Left forelimb (tissue), 1 donor: ENCODE data around the gene CCDC177.

Experiments
- DNase-seq: peaks from one replicate; pipeline ENCODE4 v3.0.0-alpha.2; 2018; ENCODE audit warnings: low spot score

Gene CCDC177

DNA sequence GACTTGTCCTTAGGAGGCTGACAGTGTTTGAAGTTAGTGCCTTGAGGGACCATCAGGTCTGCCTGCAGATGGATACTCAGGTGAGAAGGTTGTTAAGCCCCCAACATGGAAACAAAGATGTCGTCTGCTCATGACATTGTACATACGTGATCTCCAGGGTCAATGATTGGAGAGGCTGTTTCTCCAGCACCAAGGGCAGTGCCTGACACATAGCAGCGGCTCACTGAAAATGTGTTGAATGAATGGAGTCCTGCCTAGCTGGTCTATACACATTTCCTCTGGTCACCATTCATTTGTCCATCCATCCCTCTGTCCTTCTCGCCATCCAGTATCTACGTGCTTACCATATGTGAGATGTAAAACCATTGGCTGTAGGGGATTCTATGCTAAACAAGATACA, 7.1 kb downstream of the CCDC177 start:
- no peak for DNase-seq

DNA sequence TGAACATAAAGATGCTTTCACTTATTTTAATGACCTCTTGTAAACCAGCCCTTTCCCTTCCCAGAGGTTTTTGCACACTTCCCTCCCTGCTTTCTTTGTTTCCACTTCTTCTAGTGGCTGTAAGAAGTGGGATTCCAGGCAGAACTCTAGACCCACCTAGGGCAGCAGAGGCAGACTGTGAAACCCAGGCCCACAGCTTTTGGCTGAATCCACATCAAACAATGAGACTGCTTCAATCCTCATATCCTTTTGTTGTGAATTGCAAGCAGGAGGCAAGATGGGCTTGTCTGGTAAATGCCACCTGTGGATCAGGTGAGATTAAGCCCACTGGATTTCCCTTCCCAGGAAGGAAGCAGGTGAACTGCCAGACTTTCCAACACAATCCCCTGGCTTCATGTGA, 12.8 kb downstream of the CCDC177 start:
- DNase-seq, result no peak

DNA sequence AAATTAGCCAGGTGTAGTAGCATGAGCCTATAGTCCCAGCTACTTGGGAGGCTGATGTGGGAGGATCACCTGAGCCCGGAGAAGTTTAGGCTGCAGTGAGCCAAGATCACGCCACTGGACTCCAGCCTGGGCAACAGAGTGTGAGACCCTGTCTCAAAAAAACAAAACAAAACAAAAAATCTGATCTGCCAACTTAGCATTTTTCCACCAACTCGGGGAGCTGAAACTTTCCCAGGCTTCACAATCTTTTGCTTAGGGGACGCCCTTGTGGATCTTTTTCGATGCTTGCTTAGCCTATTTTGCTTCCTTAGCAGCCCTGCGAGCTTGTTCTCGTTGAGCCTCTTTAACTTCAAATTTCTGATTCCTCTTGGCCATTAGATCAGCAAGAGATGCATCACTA, 13.8 kb downstream of the CCDC177 start:
- DNase-seq, result no peak

DNA sequence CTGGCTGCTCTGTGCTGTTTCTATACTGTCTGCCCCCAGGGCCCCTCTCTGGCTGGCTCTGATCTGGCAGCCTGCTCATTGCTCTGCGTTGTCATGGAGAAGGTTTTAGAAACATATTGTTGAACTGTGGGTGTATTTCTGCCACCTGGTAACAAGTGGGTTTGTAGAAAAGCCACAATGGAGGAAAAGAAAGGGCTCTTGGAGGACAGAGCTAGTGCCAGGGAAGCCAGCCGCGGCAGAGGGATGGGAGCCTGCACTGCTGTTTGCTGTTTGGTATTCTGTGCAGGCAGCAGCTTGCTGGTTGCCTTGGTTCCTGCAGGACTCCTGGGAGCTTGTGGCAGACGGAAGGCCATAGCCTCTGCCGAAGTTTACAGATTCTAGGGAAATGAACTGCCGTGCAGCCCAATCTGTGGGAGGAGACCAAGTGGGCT, 15.1 kb downstream of the CCDC177 start:
- no peak for DNase-seq

DNA sequence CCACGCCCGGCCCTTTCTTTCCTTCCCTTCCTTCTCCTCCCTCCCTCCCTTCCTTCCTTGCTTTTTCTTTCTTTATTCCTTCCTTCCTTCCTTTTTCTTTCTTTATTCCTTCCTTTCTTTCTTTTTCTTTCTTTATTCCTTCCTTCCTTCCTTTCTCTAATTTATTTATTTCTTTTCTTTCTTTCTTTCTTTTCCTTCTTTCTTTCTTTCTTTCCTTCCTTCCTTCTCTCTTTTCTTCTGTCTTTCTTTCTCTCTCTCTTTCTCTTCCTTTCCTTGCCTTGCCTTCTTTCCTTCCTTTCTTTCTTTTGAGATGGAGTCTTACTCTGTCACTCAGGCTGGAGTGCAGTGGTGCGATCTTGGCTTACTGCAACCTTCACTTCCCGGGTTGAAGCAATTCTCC, 15.9 kb downstream of the CCDC177 start:
- DNase-seq, result no peak

DNA sequence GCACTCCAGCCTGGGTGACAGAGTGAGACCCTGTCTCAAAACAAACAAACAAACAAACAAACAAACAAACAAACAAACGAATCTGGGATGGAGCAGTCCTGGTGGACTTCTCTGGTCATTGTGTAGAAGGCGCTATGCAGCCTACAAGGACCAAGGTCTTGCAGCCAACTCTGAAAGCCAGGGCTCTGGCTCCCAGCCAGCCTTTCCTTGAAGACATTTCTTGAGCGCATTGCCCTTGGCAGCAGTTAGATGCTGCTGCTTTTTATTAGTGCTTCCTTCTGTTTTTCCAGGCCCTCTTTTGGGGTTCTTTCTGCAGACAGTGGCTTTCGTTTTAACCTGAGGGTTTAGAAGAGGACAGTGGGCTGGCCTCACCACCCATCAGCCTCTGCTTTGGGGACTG, 20.2 kb downstream of the CCDC177 start:
- no peak for DNase-seq

DNA sequence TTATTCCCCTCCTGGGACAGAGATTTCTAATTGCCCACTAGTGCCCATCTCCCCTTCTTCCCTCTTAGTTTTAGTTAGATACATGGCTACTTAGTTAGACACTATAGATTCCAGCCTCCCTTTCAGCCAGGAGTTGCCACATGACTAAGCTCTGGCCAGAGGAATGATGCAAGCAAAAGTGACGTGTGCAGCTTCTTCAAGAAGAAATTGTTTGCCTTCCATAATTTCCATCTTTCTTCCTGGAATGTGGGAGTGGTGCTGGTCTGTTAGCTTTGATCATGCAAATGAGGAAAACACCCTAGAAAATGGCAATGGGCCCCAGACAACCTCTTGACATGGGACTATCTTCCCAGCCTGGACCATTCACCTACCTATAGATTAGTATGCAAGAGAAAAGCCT, 21.4 kb downstream of the CCDC177 start:
- no peak for DNase-seq

DNA sequence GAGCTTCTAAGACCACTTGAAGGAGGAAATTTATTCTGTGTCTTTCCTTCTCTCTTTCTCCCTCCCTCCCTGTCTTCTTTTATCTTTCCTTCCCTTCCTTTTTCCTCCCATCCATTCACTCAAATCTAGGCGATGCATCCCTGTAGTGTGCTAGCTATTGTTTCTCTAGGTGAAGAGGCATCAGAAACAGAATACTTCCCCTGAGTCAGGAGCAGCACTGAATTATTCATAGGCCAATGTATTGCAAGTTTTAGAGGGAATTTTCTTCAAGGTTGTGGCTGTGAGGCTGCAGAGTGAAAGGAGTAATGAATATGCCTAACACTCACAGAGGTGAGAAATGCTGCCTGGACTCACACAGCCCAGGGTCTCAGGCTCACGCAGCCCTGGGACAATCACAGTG, 23.2 kb downstream of the CCDC177 start:
- no peak for DNase-seq

DNA sequence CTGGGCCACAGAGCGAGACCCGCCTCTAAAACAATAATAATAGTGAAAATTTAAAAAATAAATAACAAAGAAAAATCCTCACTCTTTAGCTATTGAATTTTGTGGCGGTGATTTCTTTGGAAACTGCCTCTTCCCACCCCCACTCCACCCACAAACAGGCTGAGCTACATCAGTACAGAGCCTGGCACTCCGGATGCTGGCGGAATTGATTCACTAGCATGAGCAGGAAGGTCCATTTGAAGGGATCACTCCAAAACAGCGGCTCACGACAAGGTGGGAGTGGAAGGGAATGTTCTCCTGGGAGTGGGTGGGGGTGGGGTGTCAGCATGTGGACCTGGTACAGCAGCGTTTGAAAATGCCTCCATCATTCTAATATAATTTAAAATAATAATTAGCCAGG, 26.1 kb downstream of the CCDC177 start:
- no peak for DNase-seq

DNA sequence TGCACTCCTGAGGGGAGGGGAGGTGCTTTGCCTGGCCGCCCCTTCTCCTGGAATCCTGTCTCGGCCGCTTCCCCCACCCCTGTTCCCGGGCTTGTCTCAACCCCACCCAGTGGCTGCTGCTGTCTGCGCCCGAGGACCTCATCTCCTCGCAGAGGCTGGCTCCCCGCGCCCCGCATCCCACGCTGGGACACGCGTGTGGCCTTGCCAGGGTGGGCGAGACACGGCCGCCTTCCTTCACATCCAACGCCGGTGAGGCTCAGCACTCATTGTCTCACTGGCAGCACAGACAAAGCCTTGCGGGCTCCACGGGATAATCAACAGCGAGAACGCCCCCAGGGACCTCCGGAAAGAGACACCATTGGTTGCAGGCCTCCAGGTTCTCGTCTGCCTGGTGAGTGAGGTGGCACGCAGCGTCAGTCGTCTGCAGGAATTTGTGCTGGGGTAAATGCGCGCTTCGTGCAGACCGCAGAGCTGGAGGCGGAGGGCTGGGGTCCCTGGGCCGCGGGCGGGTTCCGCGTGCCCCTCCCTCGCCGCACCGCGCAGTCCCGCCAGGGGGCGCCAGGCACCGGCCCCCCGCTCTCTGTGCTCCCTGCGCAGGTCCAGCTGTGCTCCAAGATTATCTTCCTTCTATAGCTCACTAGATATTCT, 26.8 kb downstream of the CCDC177 start:
- no peak for DNase-seq

DNA sequence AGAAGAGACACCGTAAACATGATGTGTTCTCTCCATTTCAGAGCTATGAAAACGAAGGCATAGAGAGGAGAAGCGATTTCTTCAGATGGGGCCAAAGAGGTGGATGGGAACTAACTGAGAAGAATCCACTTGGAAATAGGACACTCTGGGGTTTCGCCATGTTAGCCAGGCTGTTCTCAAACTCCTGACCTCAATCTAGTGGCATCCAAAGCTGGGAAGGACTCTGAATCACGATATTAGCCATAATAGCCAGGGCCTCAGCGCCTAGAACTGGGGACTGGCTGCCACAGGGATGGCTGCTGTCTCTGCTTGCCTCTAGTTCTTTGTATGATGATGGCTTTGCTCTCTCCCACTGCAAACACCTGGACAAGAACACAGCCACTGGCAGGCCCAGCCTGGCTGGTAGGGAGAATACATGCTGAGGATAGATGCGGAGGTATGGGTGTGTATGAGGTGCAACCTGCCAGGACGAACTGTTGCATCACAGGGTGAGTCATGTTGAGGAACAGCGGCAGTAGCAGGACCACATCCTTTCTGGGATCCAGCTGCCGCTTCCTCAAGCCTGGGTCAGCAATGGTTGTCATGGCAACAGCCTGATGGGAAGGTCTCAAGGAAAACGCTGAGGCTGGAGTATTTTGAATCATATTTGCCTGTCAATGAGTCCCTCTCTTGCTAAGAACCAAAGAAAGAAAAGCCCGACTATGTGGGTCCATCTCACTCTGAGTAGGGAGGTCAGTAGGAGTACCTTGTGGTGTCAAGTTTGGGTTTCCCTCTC, 31.1 kb downstream of the CCDC177 start:
- DNase-seq, result no peak

DNA sequence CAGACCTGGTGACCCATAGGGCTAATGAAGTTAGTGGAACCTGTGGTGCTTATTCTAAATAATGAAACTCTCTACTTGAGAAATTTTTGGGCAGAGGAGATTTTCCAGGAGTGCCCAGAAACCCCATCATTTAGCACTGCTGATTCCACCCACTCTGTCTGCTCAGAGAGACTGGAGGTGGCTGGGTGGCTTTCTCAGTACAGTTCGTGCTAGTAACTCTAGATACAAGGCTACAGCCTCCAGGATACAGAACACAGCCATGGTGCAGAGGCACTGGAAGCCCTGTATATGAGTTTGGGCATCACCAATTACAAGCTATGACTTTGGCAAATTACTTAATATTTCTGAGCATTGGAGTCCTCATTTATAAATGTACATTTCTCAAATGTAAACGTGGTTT, 32.4 kb downstream of the CCDC177 start:
- DNase-seq, result no peak

DNA sequence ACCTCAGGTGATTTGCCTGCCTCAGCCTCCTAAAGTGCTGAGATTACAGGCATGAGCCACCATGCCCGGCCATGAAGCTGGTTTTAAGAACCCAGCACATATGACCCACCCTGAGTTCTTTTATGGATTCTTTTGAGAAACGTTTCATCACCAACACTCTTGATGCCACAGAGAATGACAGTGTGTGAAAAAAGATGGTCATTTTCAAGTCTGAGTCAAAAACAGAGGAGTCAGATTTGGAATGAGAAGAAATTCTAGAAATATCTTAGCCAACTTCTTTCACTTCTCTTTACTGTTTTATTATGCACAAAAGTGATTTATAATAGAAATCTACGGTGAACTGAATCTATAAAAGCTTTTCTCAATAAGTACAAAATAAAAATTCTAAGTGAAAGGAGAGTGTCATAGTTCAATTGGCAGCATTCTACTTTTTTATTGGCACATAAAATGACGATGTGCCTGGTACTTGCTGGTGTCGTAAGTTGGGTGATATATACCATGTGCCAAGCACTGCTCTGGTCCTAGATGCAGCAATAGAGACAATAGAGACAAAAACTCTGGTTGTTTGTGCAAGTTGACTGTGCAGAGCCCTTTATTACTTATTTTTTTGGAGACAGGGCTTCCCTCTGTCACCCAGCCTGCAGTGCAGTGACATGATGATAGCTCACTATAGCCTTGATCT, 33.9 kb downstream of the CCDC177 start:
- DNase-seq, result no peak

DNA sequence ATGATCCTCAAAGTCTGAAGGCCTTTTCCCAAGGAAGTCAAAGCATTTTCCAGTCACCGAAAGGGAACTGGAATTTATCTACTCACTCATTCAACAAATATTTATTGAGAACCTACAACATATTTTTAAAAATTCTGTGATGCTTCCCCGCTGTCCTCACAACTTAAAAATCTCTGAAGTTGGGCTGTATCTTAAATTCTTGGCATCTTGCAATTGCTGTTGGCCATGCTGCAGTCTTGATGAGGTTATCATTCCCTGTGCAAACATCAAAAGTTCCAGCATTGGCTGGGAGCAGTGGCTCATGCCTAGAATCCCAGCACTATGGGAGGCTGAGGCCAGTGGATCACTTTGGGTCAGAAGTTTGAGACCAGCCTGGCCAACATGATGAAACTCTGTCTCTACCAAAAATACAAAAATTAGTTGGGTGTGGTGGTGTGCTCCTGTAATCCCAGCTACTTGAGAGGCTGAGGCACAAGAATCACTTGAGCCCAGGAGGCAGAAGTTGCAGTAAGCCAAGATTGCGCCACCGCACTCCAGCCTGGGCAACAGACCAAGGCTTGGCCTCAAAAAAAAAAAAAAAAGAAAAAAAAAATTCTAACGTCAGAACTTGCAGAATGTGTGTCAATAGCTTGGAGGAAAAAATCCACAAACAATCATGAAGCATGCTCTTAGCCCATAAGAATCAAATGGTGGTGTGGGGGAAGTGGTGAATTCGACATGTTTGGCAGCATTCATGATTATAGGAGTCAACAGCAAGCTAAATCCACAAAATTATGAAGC, 34.9 kb downstream of the CCDC177 start:
- DNase-seq, result no peak

DNA sequence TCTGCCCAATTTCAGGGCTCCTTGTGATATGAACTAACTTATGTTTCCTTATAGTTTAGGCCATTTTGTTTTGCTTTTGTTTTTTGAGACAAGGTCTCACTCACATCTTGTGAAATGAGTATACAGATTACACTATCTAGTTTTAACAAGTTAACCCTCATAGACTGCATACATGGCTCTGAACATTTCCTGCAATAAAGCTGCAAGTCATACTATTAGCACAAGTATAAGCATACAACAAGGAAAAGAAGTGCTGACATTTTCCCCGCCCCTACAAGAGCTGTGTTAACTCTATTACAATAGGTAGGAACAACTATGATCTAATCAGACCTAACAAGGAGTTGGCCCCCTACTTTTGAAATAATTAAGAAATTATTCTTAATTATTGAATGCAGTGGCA, 35.9 kb downstream of the CCDC177 start:
- no peak for DNase-seq

DNA sequence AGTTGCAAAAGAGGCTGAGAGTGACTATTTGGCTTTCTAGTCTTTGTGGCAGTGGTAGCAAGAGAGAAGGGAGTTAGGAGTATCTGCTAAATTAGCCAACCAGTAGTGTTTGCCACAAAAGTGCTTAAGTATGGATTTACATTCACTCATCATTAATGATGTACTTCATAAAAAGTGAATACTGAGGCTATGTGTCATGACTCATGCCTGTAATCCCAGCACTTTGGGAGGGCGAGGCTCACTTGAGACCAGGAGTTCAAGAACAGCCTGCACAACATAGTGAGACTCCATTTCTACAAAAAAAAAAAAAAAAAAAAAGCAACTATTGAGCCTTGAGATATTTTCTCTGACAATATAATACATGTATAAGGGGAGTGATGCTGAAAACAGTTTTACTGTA, 36.8 kb downstream of the CCDC177 start:
- DNase-seq, result no peak

DNA sequence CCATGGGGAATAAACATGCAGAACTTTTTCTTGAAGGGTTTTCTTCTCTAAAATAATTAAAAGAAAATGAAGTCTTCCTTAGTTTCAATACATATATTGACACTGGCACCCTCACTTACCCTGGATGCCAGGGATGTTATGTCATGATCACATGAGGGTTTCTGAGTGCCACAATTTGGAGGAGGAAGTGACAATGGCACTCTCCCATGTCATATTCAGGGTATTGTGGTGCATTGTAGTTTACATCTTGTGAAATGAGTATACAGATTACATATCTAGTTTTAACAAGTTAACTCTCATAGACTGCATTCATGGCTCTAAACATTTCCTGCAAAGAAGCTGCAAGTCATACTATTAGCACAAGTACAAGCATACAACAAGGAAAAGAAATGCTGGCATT, 37.7 kb downstream of the CCDC177 start:
- no peak for DNase-seq

DNA sequence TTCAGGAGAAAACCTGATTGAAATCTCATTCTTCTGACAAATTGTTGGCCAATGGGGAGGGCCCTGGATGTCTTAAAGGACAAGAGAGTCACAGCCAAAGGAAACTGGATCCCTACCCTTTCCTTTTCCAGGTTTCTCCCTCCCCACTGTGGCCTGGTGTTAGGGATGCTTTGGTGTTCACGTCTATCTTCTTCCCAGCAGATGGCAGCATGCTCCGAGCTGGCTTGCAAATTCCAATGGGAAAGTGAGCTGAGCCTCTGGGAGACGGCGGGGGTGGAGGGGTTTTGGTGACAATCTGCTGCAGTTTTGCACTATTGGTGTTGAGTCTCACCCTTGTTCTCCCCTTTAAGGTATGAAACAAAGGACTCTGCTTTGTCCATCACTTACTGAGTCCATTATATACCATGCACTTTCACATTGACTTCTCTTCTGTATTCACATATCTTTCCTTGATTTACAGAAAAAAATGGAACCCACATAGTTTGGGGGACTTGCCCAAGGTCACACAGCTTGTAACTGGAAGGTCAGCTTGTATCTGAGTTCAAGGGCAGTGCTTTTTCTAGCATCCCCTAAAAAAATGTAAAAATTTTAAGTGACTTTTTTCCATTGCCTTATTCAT, 39.3 kb downstream of the CCDC177 start:
- DNase-seq, result peak; percentile 59

DNA sequence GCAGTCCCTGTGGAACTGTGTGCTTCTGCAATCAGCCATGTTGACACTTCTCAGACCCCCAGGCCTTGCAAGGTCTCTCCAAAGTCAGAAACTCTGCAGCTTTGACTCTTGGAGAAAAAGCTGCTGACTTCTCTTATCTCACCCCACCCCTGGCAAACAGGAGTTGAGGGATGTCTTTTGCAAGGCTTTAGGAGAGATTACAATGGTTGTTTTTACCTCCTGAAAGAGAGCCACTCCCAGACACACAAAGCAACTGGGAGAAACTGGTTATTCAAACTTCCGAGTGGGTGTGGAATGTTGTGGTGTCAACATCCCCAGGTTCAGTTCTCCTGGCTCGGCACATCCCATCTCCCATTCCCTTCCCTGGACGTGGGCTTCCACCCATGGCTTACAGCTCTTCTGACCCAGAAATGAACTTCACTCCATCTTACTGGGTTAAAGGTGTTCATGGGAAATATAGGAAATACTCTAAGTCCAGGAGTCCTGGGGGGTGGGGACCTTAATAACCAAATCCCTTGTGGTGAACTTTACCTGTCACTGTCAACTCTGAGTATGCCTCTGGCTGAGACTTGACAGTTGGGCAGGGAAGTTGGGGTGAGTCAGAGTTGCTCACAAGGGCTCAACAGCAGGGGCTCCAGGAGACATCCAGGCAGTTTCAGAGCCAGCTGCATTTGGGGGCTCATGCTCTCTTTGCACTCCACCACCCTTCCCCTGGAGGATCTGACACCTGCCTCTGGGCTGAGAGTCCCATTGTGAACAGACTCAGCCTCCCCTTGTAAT, 41.9 kb downstream of the CCDC177 start:
- DNase-seq, result no peak

DNA sequence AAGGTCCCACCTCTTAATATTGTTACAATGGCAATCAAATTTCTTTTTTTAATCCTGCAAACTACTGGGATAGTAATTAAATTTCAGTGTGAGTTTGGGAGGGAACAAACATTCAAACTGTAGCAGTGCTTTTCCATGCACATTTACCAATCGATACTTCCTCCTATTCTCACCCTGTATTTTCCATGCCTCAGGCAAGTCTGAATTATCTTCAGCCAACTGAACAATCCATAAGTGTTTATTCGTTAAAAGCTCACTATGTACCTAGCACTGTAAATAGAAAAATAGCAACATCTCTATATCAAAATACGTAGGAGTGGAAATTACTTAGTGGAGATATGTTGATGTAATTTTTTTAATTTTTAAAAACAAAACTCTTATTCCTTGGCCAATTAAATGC, 43.5 kb downstream of the CCDC177 start:
- DNase-seq, result no peak

DNA sequence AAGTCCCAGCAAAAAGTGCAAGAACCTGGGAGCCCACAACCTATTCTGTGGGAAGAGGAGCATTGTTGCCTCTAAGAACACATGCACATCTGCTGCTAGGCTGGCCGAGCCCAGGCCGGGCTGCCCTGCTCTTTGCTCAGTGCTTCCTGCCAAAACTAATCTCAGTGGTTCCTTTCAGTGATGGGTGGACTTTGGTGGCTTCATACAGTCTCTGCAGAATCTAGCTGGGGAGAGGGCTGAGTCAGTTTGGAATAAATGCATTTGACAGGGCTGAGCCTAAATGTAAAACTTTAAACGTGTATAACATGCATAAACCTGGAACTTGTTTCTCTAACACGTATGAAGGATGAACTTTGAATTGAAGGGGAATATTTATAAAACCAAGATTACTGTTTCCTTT, 44.6 kb downstream of the CCDC177 start:
- DNase-seq, result no peak
